GM12801 (cell line): ENCODE measurements around the gene PLCL1.

Experiments used
- TF ChIP-seq, protein P1 (sequence below): IDR thresholded peaks from one replicate; pipeline ENCODE4 v1.5.1; 2011; ENCODE audit warnings: control low read depth; ENCODE audit not compliant: insufficient read length; ENCODE audit errors: extremely low read depth

PLCL1 gene

DNA sequence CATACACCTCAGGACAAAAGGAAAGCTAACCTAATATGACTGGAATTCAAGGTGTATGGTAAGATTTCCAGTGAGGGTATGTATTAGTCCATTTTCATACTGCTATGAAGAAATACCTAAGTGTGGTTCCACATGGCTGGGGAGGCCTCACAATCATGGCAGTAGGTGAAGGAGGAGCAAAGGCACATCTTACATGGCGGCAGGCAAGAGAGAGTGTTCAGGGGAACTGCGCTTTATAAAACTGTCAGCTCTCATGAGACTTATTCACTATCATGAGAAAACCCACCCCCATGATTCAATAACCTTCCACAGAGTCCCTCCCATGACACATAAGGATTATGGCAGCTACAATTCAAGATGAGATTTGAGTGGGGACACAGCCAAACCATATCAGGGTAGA lies 186.0 kb downstream of the PLCL1 start:
- TF ChIP-seq, protein P1, sequence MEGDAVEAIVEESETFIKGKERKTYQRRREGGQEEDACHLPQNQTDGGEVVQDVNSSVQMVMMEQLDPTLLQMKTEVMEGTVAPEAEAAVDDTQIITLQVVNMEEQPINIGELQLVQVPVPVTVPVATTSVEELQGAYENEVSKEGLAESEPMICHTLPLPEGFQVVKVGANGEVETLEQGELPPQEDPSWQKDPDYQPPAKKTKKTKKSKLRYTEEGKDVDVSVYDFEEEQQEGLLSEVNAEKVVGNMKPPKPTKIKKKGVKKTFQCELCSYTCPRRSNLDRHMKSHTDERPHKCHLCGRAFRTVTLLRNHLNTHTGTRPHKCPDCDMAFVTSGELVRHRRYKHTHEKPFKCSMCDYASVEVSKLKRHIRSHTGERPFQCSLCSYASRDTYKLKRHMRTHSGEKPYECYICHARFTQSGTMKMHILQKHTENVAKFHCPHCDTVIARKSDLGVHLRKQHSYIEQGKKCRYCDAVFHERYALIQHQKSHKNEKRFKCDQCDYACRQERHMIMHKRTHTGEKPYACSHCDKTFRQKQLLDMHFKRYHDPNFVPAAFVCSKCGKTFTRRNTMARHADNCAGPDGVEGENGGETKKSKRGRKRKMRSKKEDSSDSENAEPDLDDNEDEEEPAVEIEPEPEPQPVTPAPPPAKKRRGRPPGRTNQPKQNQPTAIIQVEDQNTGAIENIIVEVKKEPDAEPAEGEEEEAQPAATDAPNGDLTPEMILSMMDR = no peak

DNA sequence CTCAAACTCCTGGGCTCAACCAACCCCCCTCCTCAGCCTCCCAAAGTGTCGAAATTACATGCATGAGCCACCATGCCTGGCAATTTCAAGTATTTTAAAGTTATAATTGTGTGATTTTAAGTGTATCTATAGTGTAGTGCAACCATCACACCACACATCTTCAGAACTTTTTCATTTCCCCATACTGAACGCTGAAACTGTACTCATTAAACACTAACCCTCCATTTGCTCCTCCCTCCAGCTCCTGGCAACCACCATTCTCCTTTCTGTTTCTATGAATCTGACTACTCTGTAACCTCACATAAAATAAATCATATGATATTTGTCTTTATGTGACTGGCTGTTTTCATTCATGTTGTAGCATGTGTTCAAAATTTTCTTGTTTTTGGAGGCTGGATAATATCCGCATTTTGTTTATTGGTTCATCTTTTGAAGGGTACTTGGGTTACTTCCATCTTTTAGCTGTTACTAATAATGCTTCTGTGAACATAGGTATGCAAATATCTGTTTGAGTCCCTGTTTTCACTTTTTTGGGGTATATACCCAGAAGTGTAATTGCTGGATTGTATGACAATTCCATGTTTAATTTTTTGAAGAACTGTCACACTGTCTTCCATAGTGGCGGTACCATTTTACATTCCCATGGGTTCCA lies 188.2 kb downstream of the PLCL1 start:
- TF ChIP-seq, protein P1 = no peak

DNA sequence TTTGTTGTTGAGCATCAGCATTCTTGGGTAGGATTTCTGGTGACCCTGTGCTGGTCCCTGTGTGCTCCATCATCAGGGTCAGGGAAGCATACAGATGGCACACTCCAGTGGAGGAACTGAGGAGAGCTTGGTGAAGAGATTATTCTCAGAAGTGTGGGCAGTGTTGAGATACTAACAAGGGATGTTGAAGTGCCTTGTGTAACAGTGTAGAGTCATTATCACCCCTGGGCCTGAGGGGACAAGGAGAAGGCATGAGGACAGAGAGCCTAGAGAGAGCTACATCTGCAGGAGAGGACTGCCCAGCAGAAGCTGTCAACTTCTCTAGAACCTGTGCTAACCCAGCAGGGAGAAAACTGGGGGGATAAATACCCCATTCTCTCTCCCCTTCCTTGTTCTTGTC lies 189.0 kb downstream of the PLCL1 start:
- TF ChIP-seq, protein P1 = no peak

DNA sequence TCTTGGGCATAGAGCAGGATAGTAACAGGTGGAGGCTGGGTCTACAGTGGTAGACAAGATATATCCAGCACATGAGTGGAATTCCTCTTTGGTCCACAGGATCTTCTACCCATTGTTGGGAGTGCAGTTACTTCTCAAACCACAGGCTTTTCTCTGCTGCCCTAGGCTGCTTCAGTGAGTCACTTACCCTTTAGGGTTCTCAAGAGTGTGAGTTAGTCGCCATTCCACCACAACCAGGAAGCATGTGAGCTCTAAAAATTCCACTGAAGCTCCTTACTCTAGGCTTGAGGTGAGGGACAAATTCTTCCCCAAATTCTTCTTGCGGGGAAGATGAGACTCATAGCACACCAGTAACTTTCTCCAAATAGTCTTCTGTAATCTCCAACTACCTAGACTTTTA lies 189.4 kb downstream of the PLCL1 start:
- TF ChIP-seq, protein P1 = no peak

DNA sequence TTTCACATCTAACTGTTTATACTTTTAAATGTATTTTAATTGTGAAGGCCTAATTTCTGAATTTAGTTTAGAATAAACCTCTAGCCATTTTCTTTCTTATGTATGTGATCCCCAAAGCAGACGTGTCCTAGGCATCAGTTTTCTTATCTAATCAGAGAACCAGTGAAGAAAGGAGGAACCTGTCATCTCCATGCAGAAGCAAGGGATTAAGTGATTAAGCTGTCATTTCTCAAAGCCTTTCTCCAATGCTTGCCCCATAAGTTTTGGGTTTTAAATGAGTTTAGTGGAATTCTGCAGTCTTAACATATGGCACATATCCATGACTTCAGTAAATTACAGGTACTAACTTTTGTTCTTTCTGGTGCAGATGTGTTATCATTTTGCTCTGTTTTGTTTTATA lies 190.4 kb downstream of the PLCL1 start:
- TF ChIP-seq, protein P1 = no peak

DNA sequence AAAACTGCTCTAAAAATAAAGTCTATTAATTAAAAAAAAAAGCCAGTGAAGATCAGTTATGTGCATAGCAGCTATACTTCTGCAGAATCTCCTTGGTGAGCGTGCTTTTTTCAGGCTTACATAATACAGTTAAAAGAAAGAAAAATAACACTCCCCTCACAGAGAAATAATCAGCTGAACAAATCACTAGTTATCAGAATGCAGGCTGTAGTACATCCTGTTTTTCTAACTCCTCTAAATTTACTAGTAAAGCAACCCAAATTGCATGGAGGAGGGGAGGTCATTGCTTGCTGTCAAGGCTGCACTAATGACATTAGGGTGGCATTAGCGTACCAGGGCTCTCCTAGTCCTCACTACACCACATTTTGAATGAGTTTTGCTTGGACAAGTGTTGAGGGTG lies 192.2 kb downstream of the PLCL1 start:
- TF ChIP-seq, protein P1 = no peak

DNA sequence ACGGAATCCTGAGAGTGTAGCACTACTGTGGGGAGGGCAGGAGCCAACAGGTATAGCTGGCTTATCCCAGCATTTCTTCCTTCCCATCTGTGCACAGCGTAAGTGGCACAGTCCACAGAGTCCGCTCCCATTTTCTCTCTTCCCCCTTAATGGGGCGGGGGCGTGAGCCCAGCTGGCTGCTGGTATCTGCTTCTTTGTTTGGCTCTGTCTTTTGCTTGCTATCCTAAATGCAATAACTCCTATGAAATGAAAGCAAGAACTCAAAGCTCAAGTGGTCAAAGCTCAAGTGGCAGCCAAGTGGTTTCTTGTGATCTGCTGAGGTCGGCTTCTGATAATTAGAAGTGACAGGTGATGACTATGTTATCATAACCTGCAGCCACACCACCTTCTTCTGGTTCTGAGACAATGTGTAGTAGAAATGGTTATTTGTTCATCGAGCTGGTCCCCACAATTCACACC lies 192.7 kb downstream of the PLCL1 start:
- TF ChIP-seq, protein P1 = no peak

DNA sequence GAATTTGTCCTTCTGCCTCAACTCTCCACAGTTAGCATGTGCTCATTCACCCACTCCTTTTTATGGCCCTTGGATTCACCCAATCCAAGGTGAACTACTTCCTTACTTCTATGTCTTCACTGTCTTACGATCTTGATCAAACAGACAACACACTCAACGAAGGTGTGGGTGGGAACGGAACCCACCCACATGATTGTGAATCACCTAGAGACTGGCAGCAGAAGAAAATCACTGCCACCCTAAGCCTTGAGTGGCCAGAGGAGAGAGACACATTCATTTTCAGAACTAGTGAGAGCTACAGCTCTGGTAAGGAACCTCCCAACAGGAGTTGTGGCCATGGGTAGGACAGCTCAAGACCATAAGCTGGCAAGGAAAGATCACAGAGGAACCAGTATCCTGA lies 194.3 kb downstream of the PLCL1 start:
- TF ChIP-seq, protein P1 = no peak
